HG03280 (cell line): ENCODE results near the gene ATP8B1.

Experiments used
- ATAC-seq: cut with Tn5 transposase; IDR thresholded peaks from one replicate; pipeline ENCODE4 v1.9.1; 2021; ENCODE audit warnings: mild to moderate bottlenecking, moderate library complexity; ENCODE audit not compliant: unreplicated experiment

Gene ATP8B1

GRCh38 chr18:57630002-57630753 is 172.9 kb downstream of the ATP8B1 start:
- peak; percentile 94 for ATAC-seq

- no peak for ATAC-seq
Observed at GRCh38 chr18:57629422-57629821, 173.7 kb downstream of the ATP8B1 start.

- ATAC-seq, result no peak
Observed at GRCh38 chr18:57627488-57627887, 175.6 kb downstream of the ATP8B1 start.

- ATAC-seq, result no peak
Observed at GRCh38 chr18:57624988-57625387, 178.1 kb downstream of the ATP8B1 start.

- ATAC-seq, result peak; percentile 20
Observed at GRCh38 chr18:57621246-57621604, 181.9 kb downstream of the ATP8B1 start.

GRCh38 chr18:57619876-57620275 is 183.2 kb downstream of the ATP8B1 start:
- ATAC-seq, result no peak

GRCh38 chr18:57618910-57619309 is 184.2 kb downstream of the ATP8B1 start:
- no peak for ATAC-seq

GRCh38 chr18:57603871-57604270 is 199.2 kb downstream of the ATP8B1 start:
- ATAC-seq, result no peak
